Measurements from ENCODE around the gene XBP1. TPM values are rescaled to one million over a fixed set of nuclear protein-coding genes. Genes with fewer than 3 reads are reported as not detected.

The XBP1 gene
- total and polyA plus RNA-seq, 2 of the 13 experiments (the other 11 are each of a cell fraction or from before 2014, with no cell fraction given) = 416 to 427 TPM

DNA sequence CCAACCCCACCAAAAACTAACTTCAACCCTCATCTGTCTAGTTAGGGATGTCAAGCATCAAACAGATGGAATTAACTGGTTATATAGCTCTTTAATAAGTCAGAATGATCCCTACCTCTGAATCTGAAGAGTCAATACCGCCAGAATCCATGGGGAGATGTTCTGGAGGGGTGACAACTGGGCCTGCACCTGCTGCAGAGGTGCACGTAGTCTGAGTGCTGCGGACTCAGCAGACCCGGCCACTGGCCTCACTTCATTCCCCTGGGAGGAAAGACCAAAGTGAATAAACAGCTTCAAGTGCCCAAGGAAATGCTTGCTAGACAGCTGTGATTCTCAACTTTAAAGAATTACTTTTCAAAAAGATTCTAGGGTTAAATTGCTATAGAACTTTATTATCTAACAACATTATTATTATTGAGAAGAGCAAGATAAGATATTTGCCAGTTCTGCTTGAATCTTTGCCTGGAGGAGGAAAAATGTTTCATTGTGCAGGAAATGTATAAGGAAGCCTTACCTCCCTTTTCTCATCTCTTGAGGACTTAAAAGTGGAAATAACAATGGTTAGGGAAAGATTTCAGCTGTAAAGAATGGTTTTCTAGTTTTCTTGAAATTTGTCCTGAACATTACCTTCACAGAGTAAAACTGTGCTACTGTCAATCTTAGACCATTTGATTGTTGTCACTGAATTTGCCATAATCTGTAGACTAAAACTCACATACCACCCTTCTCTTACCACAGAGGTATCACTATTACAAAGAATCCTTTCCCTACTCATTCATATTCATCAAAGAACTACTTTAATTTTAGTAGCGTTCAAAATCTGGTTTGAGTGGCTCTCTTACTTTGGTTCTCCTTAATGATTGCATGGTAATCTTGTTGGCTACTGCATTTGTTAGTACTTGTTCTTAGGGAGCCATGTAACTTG, 4.2 kb downstream of the XBP1 start:
- TF ChIP-seq, protein P1, sequence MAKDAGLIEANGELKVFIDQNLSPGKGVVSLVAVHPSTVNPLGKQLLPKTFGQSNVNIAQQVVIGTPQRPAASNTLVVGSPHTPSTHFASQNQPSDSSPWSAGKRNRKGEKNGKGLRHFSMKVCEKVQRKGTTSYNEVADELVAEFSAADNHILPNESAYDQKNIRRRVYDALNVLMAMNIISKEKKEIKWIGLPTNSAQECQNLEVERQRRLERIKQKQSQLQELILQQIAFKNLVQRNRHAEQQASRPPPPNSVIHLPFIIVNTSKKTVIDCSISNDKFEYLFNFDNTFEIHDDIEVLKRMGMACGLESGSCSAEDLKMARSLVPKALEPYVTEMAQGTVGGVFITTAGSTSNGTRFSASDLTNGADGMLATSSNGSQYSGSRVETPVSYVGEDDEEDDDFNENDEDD (CRISPR knock-in tag; IDR thresholded peaks at IDR 0.05; ENCODE audit: borderline replicate concordance) = no peak
- TF ChIP-seq POLR2G (IDR thresholded peaks at IDR 0.05; ENCODE audit: low read depth, low read length) = 0 out of 2 replicates have a peak, but pooled peaks have one; percentile 41
- TF ChIP-seq SRSF4 (IDR thresholded peaks at IDR 0.05; ENCODE audit: low read depth, low read length, poor library complexity, severe bottlenecking) = peak; percentile 92
- TF ChIP-seq CHD2 (IDR thresholded peaks at IDR 0.05; ENCODE audit: low read depth, low read length) = no peak
- no peak for TF ChIP-seq KLF16 (CRISPR knock-in tag; IDR thresholded peaks at IDR 0.05)
- peak; percentile 60 for TF ChIP-seq POLR2AphosphoS5 (IDR thresholded peaks at IDR 0.05; ENCODE audit: low read depth, low read length)
- TF ChIP-seq POLR2A (IDR thresholded peaks at IDR 0.05; ENCODE audit: insufficient read depth in 1 of 2, low read depth in 2 of 2, low read length in 2 of 2) = peak in 1 of 2 experiments; percentile 39; a peak in 2 of 4 replicates
- TF ChIP-seq MAZ (IDR thresholded peaks at IDR 0.05; ENCODE audit: borderline replicate concordance, low read depth, low read length) = no peak
- no peak for TF ChIP-seq MAZ (CRISPR knock-in tag; IDR thresholded peaks at IDR 0.05; ENCODE audit: low read depth)
- peak; percentile 78 for TF ChIP-seq RBM22 (optimal IDR thresholded peaks at IDR 0.05; ENCODE audit: low read length)
- TF ChIP-seq KAT8 (CRISPR knock-in tag; IDR thresholded peaks at IDR 0.05) = no peak
- TF ChIP-seq RBFOX2 (IDR thresholded peaks at IDR 0.05; ENCODE audit: low read depth, low read length) = peak; percentile 96
- TF ChIP-seq ASH2L (IDR thresholded peaks at IDR 0.05; ENCODE audit: insufficient read length, low read depth, low read length) = no peak
- no peak for TF ChIP-seq ZMAT3 (CRISPR knock-in tag; conservative IDR thresholded peaks at IDR 0.05)
- TF ChIP-seq AGO2 (optimal IDR thresholded peaks at IDR 0.05; ENCODE audit: low read depth, low read length) = peak; percentile 79
- TF ChIP-seq SOX13 (IDR thresholded peaks at IDR 0.05) = no peak
- 0 out of 4 replicates have a peak, but pooled peaks of 1 of the 2 experiments have one; percentile 17 for TF ChIP-seq SOX13 (CRISPR knock-in tag; conservative IDR thresholded peaks at IDR 0.05 in 1 of 2, IDR thresholded peaks at IDR 0.05 in 1 of 2)
- 0 out of 2 replicates have a peak, but pooled peaks have one; percentile 37 for TF ChIP-seq ZC3H4 (CRISPR knock-in tag; IDR thresholded peaks at IDR 0.05; ENCODE audit: borderline replicate concordance)
- TF ChIP-seq HDAC6 (IDR thresholded peaks at IDR 0.05; ENCODE audit: low read depth, low read length) = 0 out of 2 replicates have a peak, but pooled peaks have one; percentile 10
- 0 out of 2 replicates have a peak, but pooled peaks have one; percentile 51 for TF ChIP-seq HNRNPL (IDR thresholded peaks at IDR 0.05; ENCODE audit: low read depth, low read length)
- TF ChIP-seq NBN (conservative IDR thresholded peaks at IDR 0.05) = no peak
- TF ChIP-seq, protein P2, sequence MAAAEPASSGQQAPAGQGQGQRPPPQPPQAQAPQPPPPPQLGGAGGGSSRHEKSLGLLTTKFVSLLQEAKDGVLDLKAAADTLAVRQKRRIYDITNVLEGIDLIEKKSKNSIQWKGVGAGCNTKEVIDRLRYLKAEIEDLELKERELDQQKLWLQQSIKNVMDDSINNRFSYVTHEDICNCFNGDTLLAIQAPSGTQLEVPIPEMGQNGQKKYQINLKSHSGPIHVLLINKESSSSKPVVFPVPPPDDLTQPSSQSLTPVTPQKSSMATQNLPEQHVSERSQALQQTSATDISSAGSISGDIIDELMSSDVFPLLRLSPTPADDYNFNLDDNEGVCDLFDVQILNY (CRISPR knock-in tag; conservative IDR thresholded peaks at IDR 0.05) = no peak
- peak overlapping the region; percentile 70 for H3K4me2 ChIP-seq (ENCODE audit: low read depth, low read length)
- H3K9me3 ChIP-seq (ENCODE audit: low read length) = no peaks in the 10 kb centered on the region
- no peak overlapping the region for H2AFZ ChIP-seq (ENCODE audit: low read length)
- in situ Hi-C loops (cut with HindIII; ENCODE audit: extremely low pct_ligation_motif_present, low pct_unique_long_range_greater_than_20kb) = no loop called here
- H3K4me1 ChIP-seq (ENCODE audit: insufficient read depth, low read length) = peaks cover 57% of the 10 kb centered on the region
- peaks cover 61% of the 10 kb centered on the region for H3K79me2 ChIP-seq (ENCODE audit: insufficient read depth, low read length)
- ChIA-PET CTCF (ENCODE audit: low intra/inter-chr PET ratio, low total read pairs) (no interaction called here), POLR2A (interaction anchor here (2.8 to 20.4 kb wide), 4 partner anchors 11 to 33 kb away, joined by 11 to 945 read pairs (median 41); partner anchors contain the start of gene CCDC117)
- H3K4me3 ChIP-seq (replicated peaks in 1 of 3; ENCODE audit: insufficient read depth in 1 of 3, low read depth in 2 of 3, low read length in 3 of 3) = peak overlapping the region; percentile 48 to 99 (median 62); a peak in 5 of 6 replicates
- BruUV-seq (replicated peaks) = TSS peak; percentile 9
- intact Hi-C loops (cut with micrococcal nuclease; ENCODE audit: unreplicated experiment) = no loop called here
- ATAC-seq (no peak), DNase-seq (ENCODE audit: low spot score) (no peak), FAIRE-seq (no peak)
- 65% methylated on average over 4 of the region's 5 CpGs for whole genome bisulfite sequencing (ENCODE audit: low lambda C conversion rate)
- no peaks in the 10 kb centered on the region; a peak in 1 of 5 replicates for H3K27me3 ChIP-seq (ENCODE audit: control insufficient read depth in 1 of 2, insufficient read depth in 2 of 2, low read length in 2 of 2)
- peaks cover 19 to 47% of the 10 kb centered on the region in 2 experiments for H3K36me3 ChIP-seq (replicated peaks in 1 of 2; ENCODE audit: control insufficient read depth in 1 of 2, insufficient read depth in 2 of 2, low read length in 2 of 2)
- H3K27ac ChIP-seq (ENCODE audit: extremely low read length, insufficient read depth, low read length) = peak overlapping the region; percentile 20
- H3K9ac ChIP-seq (ENCODE audit: insufficient read depth, low read depth, low read length) = peak overlapping the region; percentile 55; the same call in 1 of the 2 replicates
- peaks cover 56% of the 10 kb centered on the region for H4K20me1 ChIP-seq (ENCODE audit: insufficient read depth, low read length)

All from HepG2 (cell line).